Measurements from ENCODE around the gene GCC1.

Gene GCC1

GRCh38 chr7:127582361-127582760 is 3.0 kb downstream of the GCC1 start:
- Histone ChIP-seq H4K20me1 (ENCODE audit: control insufficient read depth, insufficient read depth, low read depth, low read length) (peaks cover 18% of the 10 kb centered on the region; the same call in 1 of the 2 replicates), H3K4me2 (ENCODE audit: low read length) (no peak overlapping the region), H3K36me3 (ENCODE audit: control insufficient read depth, low read length) (peaks cover 45% of the 10 kb centered on the region), H3K27ac (ENCODE audit: low read depth, low read length) (no peak overlapping the region), H3K27me3 (ENCODE audit: control insufficient read depth, low read length) (no peaks in the 10 kb centered on the region), H3F3A (ENCODE audit: control insufficient read depth, insufficient read depth) (peaks cover 7% of the 10 kb centered on the region), H3K9me2 (replicated peaks; ENCODE audit: control insufficient read depth, low read length) (no peaks in the 10 kb centered on the region), H3K79me2 (ENCODE audit: control insufficient read depth, low read length) (peaks cover 50% of the 10 kb centered on the region), H3K4me1 (ENCODE audit: control insufficient read depth, low read length) (peaks cover 21% of the 10 kb centered on the region), H3K4me3 (ENCODE audit: low read length) (no peak overlapping the region), H3K9me3 (ENCODE audit: control insufficient read depth, insufficient read depth, low read length) (no peaks in the 10 kb centered on the region)
- TF ChIP-seq CTCF (IDR thresholded peaks at IDR 0.05; ENCODE audit: low read depth, low read length, poor library complexity, severe bottlenecking) (no peak), EZH2phosphoT487 (IDR thresholded peaks at IDR 0.05; ENCODE audit: borderline replicate concordance, low read length) (no peak)

DNA sequence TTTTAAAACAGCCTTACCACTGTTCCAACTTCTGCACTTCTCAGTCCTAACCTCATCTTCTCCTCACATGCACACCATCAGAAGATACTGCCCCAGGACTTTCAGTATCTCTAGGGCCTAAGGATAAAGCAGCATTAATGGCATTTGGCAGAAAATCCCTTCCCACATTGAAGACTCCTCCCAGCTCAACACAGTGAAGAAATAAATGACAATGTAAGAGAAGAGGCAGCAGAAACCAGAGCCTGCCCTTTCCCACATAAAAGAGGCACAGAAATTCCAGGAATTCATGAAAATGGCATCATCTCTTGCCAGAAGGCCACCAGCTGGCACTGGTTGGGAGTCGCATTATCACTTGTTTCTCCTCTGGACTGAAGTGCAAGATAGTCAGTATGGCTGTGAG is 3.7 kb downstream of the GCC1 start:
- peaks cover 50% of the 10 kb centered on the region for H3K79me2 ChIP-seq (ENCODE audit: control insufficient read depth, low read length)
- H3F3A ChIP-seq (ENCODE audit: control insufficient read depth, insufficient read depth) = peaks cover 1% of the 10 kb centered on the region; the same call in 1 of the 2 replicates
- no peaks in the 10 kb centered on the region for H3K27me3 ChIP-seq (ENCODE audit: control insufficient read depth, low read length)
- no peaks in the 10 kb centered on the region for H3K9me2 ChIP-seq (replicated peaks; ENCODE audit: control insufficient read depth, low read length)
- no peak for TF ChIP-seq EZH2phosphoT487 (IDR thresholded peaks at IDR 0.05; ENCODE audit: borderline replicate concordance, low read length)
- no peak for TF ChIP-seq CTCF (IDR thresholded peaks at IDR 0.05; ENCODE audit: low read depth, low read length, poor library complexity, severe bottlenecking)
- peaks cover 18% of the 10 kb centered on the region; the same call in 1 of the 2 replicates for H4K20me1 ChIP-seq (ENCODE audit: control insufficient read depth, insufficient read depth, low read depth, low read length)
- no peak overlapping the region for H3K4me3 ChIP-seq (ENCODE audit: low read length)
- H3K36me3 ChIP-seq (ENCODE audit: control insufficient read depth, low read length) = peaks cover 45% of the 10 kb centered on the region
- H3K27ac ChIP-seq (ENCODE audit: low read depth, low read length) = no peak overlapping the region
- H3K4me2 ChIP-seq (ENCODE audit: low read length) = no peak overlapping the region
- H3K9me3 ChIP-seq (ENCODE audit: control insufficient read depth, insufficient read depth, low read length) = no peaks in the 10 kb centered on the region
- H3K4me1 ChIP-seq (ENCODE audit: control insufficient read depth, low read length) = peaks cover 21% of the 10 kb centered on the region

GRCh38 chr7:127580612-127581011 is 4.8 kb downstream of the GCC1 start:
- no peaks in the 10 kb centered on the region for H3K9me3 ChIP-seq (ENCODE audit: control insufficient read depth, insufficient read depth, low read length)
- H3K4me1 ChIP-seq (ENCODE audit: control insufficient read depth, low read length) = peaks cover 16% of the 10 kb centered on the region
- H3K27me3 ChIP-seq (ENCODE audit: control insufficient read depth, low read length) = no peaks in the 10 kb centered on the region
- no peaks in the 10 kb centered on the region for H3K9me2 ChIP-seq (replicated peaks; ENCODE audit: control insufficient read depth, low read length)
- H3K36me3 ChIP-seq (ENCODE audit: control insufficient read depth, low read length) = peaks cover 45% of the 10 kb centered on the region
- no peak overlapping the region for H3K27ac ChIP-seq (ENCODE audit: low read depth, low read length)
- no peaks in the 10 kb centered on the region for H3F3A ChIP-seq (ENCODE audit: control insufficient read depth, insufficient read depth)
- no peak overlapping the region for H3K4me3 ChIP-seq (ENCODE audit: low read length)
- H4K20me1 ChIP-seq (ENCODE audit: control insufficient read depth, insufficient read depth, low read depth, low read length) = peaks cover 18% of the 10 kb centered on the region; the same call in 1 of the 2 replicates
- H3K4me2 ChIP-seq (ENCODE audit: low read length) = no peak overlapping the region
- H3K79me2 ChIP-seq (ENCODE audit: control insufficient read depth, low read length) = peaks cover 50% of the 10 kb centered on the region
- TF ChIP-seq EZH2phosphoT487 (IDR thresholded peaks at IDR 0.05; ENCODE audit: borderline replicate concordance, low read length) (no peak), CTCF (IDR thresholded peaks at IDR 0.05; ENCODE audit: low read depth, low read length, poor library complexity, severe bottlenecking) (no peak)

Data from DOHH2 (cell line).